HCT116 (cell line): ENCODE data around the gene CILP2.

Experiments
- CEBPB ChIP-seq: IDR thresholded peaks from 2 replicates; pipeline ENCODE4 v1.6.1; 2012; ENCODE audit warnings: low read depth
- CTCF ChIP-seq, 3 experiments: fragments of 200-600 bp in 1 of 3; sonication (generic) in 1 of 3; IDR thresholded peaks in 2 of 3; conservative IDR thresholded peaks in 1 of 3; 2 replicates each; pipeline ENCODE4 v1.5.1; 2012 to 2017; ENCODE audit warnings: low read depth in 2 of 3, low read length in 2 of 3, antibody characterized with exemption in 1 of 3, borderline replicate concordance in 1 of 3, control low read depth in 1 of 3, mild to moderate bottlenecking in 1 of 3, mixed read lengths in 1 of 3, mixed run types in 1 of 3, moderate library complexity in 1 of 3; ENCODE audit not compliant: insufficient read depth in 1 of 3
- EZH2 ChIP-seq: fragments of 200-600 bp; sonication (generic); IDR thresholded peaks from 2 replicates; pipeline ENCODE4 v1.6.1; 2017; ENCODE audit warnings: antibody characterized with exemption, mixed run types
- POLR2A ChIP-seq: IDR thresholded peaks from 2 replicates; pipeline ENCODE4 v1.7.0; 2011; ENCODE audit warnings: borderline replicate concordance; ENCODE audit not compliant: insufficient read depth, insufficient read length; ENCODE audit errors: extremely low read depth
- RAD21 ChIP-seq: IDR thresholded peaks from 2 replicates; pipeline ENCODE4 v1.6.1; 2012; ENCODE audit warnings: low read depth, mild to moderate bottlenecking
- REST ChIP-seq: IDR thresholded peaks from 2 replicates; pipeline ENCODE4 v1.6.1; 2012; ENCODE audit warnings: low read depth
- SP1 ChIP-seq: IDR thresholded peaks from 2 replicates; pipeline ENCODE4 v1.6.1; 2012; ENCODE audit warnings: low read depth
- ZFX ChIP-seq: fragments of 450-650 bp; IDR thresholded peaks from 2 replicates; pipeline ENCODE4 v1.6.1; 2017

- TF ChIP-seq CEBPB = no peak
- TF ChIP-seq CTCF (IDR thresholded peaks at IDR 0.05 in 2 of 3, conservative IDR thresholded peaks at IDR 0.05 in 1 of 3; ENCODE audit: borderline replicate concordance in 1 of 3, insufficient read depth in 1 of 3, low read depth in 2 of 3, low read length in 2 of 3) = peak; percentile 22 to 84 (median 69); a peak in 4 of 6 replicates
- no peak for TF ChIP-seq EZH2
- TF ChIP-seq ZFX = no peak
- no peak for TF ChIP-seq REST
- TF ChIP-seq POLR2A = no peak
- peak; percentile 47; the same call in 1 of the 2 replicates for TF ChIP-seq RAD21
- no peak for TF ChIP-seq SP1
These were observed 14.7 kb downstream of the CILP2 start for GRCh38 chr19:19552798-19553197.
